ENCODE measurements around the gene APBA2.

The APBA2 gene

GRCh38 chr15:28885128-28885629 lies 595 bp upstream of the APBA2 start:
- TF ChIP-seq, protein P1, sequence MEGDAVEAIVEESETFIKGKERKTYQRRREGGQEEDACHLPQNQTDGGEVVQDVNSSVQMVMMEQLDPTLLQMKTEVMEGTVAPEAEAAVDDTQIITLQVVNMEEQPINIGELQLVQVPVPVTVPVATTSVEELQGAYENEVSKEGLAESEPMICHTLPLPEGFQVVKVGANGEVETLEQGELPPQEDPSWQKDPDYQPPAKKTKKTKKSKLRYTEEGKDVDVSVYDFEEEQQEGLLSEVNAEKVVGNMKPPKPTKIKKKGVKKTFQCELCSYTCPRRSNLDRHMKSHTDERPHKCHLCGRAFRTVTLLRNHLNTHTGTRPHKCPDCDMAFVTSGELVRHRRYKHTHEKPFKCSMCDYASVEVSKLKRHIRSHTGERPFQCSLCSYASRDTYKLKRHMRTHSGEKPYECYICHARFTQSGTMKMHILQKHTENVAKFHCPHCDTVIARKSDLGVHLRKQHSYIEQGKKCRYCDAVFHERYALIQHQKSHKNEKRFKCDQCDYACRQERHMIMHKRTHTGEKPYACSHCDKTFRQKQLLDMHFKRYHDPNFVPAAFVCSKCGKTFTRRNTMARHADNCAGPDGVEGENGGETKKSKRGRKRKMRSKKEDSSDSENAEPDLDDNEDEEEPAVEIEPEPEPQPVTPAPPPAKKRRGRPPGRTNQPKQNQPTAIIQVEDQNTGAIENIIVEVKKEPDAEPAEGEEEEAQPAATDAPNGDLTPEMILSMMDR (IDR thresholded peaks at IDR 0.05; ENCODE audit: low read length) = no peak
- no peak for TF ChIP-seq EZH2 (IDR thresholded peaks at IDR 0.05; ENCODE audit: borderline replicate concordance, low read length)
- no peaks in the 10 kb centered on the region for H3K27me3 ChIP-seq (ENCODE audit: insufficient read depth, low read length)
- H2AFZ ChIP-seq (ENCODE audit: low read length) = no peak overlapping the region
- no peak overlapping the region for H3K27ac ChIP-seq (ENCODE audit: low read depth, low read length, poor library complexity, severe bottlenecking)
- no peak overlapping the region for H3K4me3 ChIP-seq (ENCODE audit: low read depth, low read length, poor library complexity, severe bottlenecking)
- no peaks in the 10 kb centered on the region for H3K9me3 ChIP-seq (ENCODE audit: low read length)
- no peaks in the 10 kb centered on the region for H4K20me1 ChIP-seq (ENCODE audit: insufficient read depth, low read length)
- no peaks in the 10 kb centered on the region for H3K36me3 ChIP-seq (ENCODE audit: insufficient read depth, low read length)
- H3K9me2 ChIP-seq (ENCODE audit: low read depth, low read length) = no peaks in the 10 kb centered on the region
- H3K4me1 ChIP-seq (ENCODE audit: insufficient read depth, low read length, severe bottlenecking) = no peaks in the 10 kb centered on the region
- no peak overlapping the region for H3K4me2 ChIP-seq (ENCODE audit: low read length)
- H3F3A ChIP-seq (ENCODE audit: insufficient read depth, low read length) = no peaks in the 10 kb centered on the region
- no peak overlapping the region for H3K9ac ChIP-seq (ENCODE audit: low read length)
- no peaks in the 10 kb centered on the region for H3K79me2 ChIP-seq (ENCODE audit: insufficient read depth, low read length)

DNA sequence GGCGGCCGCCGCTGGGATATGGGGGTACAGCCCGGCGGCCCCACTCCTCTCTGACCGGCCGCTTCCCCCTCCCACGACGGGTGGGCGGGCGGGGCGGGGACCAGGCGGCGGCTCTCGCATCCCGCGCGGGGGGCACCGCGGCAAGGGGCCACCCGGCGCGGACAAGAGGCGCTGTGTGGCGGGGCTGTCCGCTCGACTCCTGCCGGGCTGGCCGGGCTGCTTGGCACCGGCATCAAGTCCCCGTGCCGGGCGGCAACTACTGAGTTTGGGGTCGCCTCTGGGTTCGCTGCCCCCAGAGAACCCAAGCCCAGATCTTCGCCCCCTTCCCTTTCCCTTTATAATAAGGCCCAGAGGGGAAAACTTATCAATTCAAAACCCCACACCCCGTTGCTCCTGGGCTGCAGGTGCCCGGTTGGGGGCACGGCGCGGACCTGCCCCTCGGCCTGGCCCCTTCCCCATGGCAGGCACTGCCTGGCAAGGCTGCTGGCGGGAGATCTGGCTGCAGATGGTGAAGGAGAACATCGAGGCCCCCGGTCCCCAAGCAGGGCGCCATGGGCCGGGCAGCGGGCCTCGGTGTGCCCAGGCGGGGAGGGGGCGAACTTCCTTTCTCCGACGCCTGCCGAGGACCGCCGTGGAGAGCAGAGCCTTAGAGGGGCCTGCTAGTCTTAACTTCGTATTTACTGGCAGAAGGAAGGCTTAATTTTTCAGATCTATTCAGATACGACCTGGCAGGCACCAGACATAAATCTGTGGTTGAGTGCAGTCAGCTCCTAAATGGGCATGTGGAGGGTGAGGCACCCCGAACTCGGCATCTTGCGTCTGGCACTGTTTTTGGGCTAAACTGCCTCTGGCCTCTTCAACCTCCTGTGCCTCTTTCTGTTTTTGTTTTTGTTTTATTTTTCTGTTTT lies 911 bp downstream of the APBA2 start:
- Histone ChIP-seq H3F3A (ENCODE audit: insufficient read depth, low read length) (no peaks in the 10 kb centered on the region), H3K27ac (ENCODE audit: low read depth, low read length, poor library complexity, severe bottlenecking) (no peak overlapping the region), H3K36me3 (ENCODE audit: insufficient read depth, low read length) (no peaks in the 10 kb centered on the region), H3K27me3 (ENCODE audit: insufficient read depth, low read length) (no peaks in the 10 kb centered on the region), H4K20me1 (ENCODE audit: insufficient read depth, low read length) (no peaks in the 10 kb centered on the region), H3K4me3 (ENCODE audit: low read depth, low read length, poor library complexity, severe bottlenecking) (no peak overlapping the region), H3K79me2 (ENCODE audit: insufficient read depth, low read length) (no peaks in the 10 kb centered on the region), H3K4me1 (ENCODE audit: insufficient read depth, low read length, severe bottlenecking) (no peaks in the 10 kb centered on the region), H2AFZ (ENCODE audit: low read length) (no peak overlapping the region), H3K9me2 (ENCODE audit: low read depth, low read length) (no peaks in the 10 kb centered on the region), H3K4me2 (ENCODE audit: low read length) (no peak overlapping the region), H3K9ac (ENCODE audit: low read length) (no peak overlapping the region), H3K9me3 (ENCODE audit: low read length) (no peaks in the 10 kb centered on the region)
- no peak for TF ChIP-seq EZH2 (IDR thresholded peaks at IDR 0.05; ENCODE audit: borderline replicate concordance, low read length)
- TF ChIP-seq, protein P1 (IDR thresholded peaks at IDR 0.05; ENCODE audit: low read length) = no peak

GRCh38 chr15:28887339-28888174 lies 1.8 kb downstream of the APBA2 start:
- H3K36me3 ChIP-seq (ENCODE audit: insufficient read depth, low read length) = no peaks in the 10 kb centered on the region
- no peaks in the 10 kb centered on the region for H3K9me2 ChIP-seq (ENCODE audit: low read depth, low read length)
- H3K27me3 ChIP-seq (ENCODE audit: insufficient read depth, low read length) = no peaks in the 10 kb centered on the region
- no peak overlapping the region for H3K4me3 ChIP-seq (ENCODE audit: low read depth, low read length, poor library complexity, severe bottlenecking)
- H3K4me2 ChIP-seq (ENCODE audit: low read length) = no peak overlapping the region
- H3K27ac ChIP-seq (ENCODE audit: low read depth, low read length, poor library complexity, severe bottlenecking) = no peak overlapping the region
- no peaks in the 10 kb centered on the region for H3K9me3 ChIP-seq (ENCODE audit: low read length)
- no peak overlapping the region for H2AFZ ChIP-seq (ENCODE audit: low read length)
- H3K79me2 ChIP-seq (ENCODE audit: insufficient read depth, low read length) = no peaks in the 10 kb centered on the region
- H3F3A ChIP-seq (ENCODE audit: insufficient read depth, low read length) = no peaks in the 10 kb centered on the region
- TF ChIP-seq EZH2 (IDR thresholded peaks at IDR 0.05; ENCODE audit: borderline replicate concordance, low read length) = no peak
- TF ChIP-seq, protein P1 (IDR thresholded peaks at IDR 0.05; ENCODE audit: low read length) = no peak
- H3K4me1 ChIP-seq (ENCODE audit: insufficient read depth, low read length, severe bottlenecking) = no peaks in the 10 kb centered on the region
- H4K20me1 ChIP-seq (ENCODE audit: insufficient read depth, low read length) = no peaks in the 10 kb centered on the region
- H3K9ac ChIP-seq (ENCODE audit: low read length) = no peak overlapping the region

Data from OCI-LY1 (cell line).